CD4-positive, CD25-positive, alpha-beta regulatory T cell (primary cell): ENCODE results near the gene ACSL1. TPM values are rescaled to one million over a fixed set of nuclear protein-coding genes. Genes with fewer than 3 reads are reported as not detected.

Source experiments
- ATAC-seq, 2 donors: fragments of 150-1000 bp; cut with Tn5 transposase; one replicate each; pipeline ENCODE4 v1.10.0; 2021; ENCODE audit warnings: low read depth in 2 of 2, moderate number of reproducible peaks in 2 of 2, moderate library complexity in 1 of 2
- DNase-seq, 3 donors: peaks; one replicate each; pipeline versions ENCODE4 v3.0.0 to v3.0.0-alpha.2; 2012 to 2022; ENCODE audit warnings: mixed read lengths in 1 of 3
- H3K27ac ChIP-seq: one replicate; pipeline ENCODE4 v1.7.0; 2013; ENCODE audit warnings: mild to moderate bottlenecking, low read length; ENCODE audit not compliant: insufficient read depth, poor library complexity, severe bottlenecking
- H3K27me3 ChIP-seq: one replicate; pipeline ENCODE4 v1.7.0; 2013; ENCODE audit warnings: low read length; ENCODE audit not compliant: control insufficient read depth, insufficient read depth
- H3K36me3 ChIP-seq: one replicate; pipeline ENCODE4 v1.7.0; 2013; ENCODE audit warnings: mild to moderate bottlenecking, low read length, moderate library complexity; ENCODE audit not compliant: control insufficient read depth, insufficient read depth
- H3K4me1 ChIP-seq: 2 replicates; pipeline ENCODE4 v1.7.0; 2013; ENCODE audit warnings: mild to moderate bottlenecking, low read length; ENCODE audit not compliant: insufficient read depth, control insufficient read depth, poor library complexity, severe bottlenecking
- H3K4me3 ChIP-seq: one replicate; pipeline ENCODE4 v1.7.0; 2013; ENCODE audit warnings: low read depth, mild to moderate bottlenecking, low read length, moderate library complexity
- H3K9me3 ChIP-seq, 2 experiments: 1 replicate in 1 of 2; 2 replicates in 1 of 2; pipeline ENCODE4 v1.7.0; 2013; ENCODE audit warnings: low read length in 2 of 2, mild to moderate bottlenecking in 1 of 2, moderate library complexity in 1 of 2; ENCODE audit not compliant: control insufficient read depth in 2 of 2
- H3K27ac Mint-ChIP-seq, 3 donors: one replicate each; pipeline ENCODE4 v1.8.0; 2020 to 2022; ENCODE audit warnings: mild to moderate bottlenecking in 3 of 3, mixed read lengths in 3 of 3, moderate library complexity in 2 of 3
- H3K27me3 Mint-ChIP-seq: one replicate; pipeline ENCODE4 v1.8.0; 2022; ENCODE audit warnings: mild to moderate bottlenecking, mixed read lengths
- H3K36me3 Mint-ChIP-seq: one replicate; pipeline ENCODE4 v1.8.0; 2020; ENCODE audit warnings: mixed read lengths
- H3K4me1 Mint-ChIP-seq, 4 donors: one replicate each; pipeline ENCODE4 v1.8.0; 2020 to 2022; ENCODE audit warnings: mixed read lengths in 4 of 4, mild to moderate bottlenecking in 1 of 4
- H3K4me3 Mint-ChIP-seq, 4 donors: one replicate each; pipeline ENCODE4 v1.8.0; 2020 to 2022; ENCODE audit warnings: mild to moderate bottlenecking in 4 of 4, mixed read lengths in 4 of 4, moderate library complexity in 3 of 4
- H3K9me3 Mint-ChIP-seq, 7 donors: one replicate each; pipeline ENCODE4 v1.8.0; 2020 to 2022; ENCODE audit warnings: mixed read lengths in 7 of 7, mild to moderate bottlenecking in 3 of 7, moderate library complexity in 2 of 7
- polyA plus RNA-seq, 4 donors: library from polyadenylated mRNA; unstranded; fragments of 300-500 nt; fragmentation: Illumina TruSeq; gene quantifications; one replicate each; pipeline ENCODE4 v1.2.3, GENCODE V29; 2021
- total RNA-seq: library from RNA; stranded (reverse); gene quantifications from one replicate; pipeline ENCODE4 v1.2.3, GENCODE V29; 2022

The ACSL1 gene
- total and polyA plus RNA-seq, 5 donors from 2014 or later: 6.8 to 21.0 (median 9.4) TPM

- peaks cover 5 to 51% (median 14%) of the 10 kb centered on the region in 4 donors for H3K4me1 Mint-ChIP-seq
- H3K36me3 Mint-ChIP-seq: peaks cover 5% of the 10 kb centered on the region
- H3K9me3 ChIP-seq: no peaks in the 10 kb centered on the region
- ATAC-seq: no peak
- peaks cover 10% of the 10 kb centered on the region for H3K4me1 ChIP-seq
- H3K27ac ChIP-seq: no peak overlapping the region
- H3K4me3 Mint-ChIP-seq: peak overlapping the region in 1 of 4 donors; percentile 52
- H3K27me3 ChIP-seq: no peaks in the 10 kb centered on the region
- no peak overlapping the region for H3K4me3 ChIP-seq
- no peaks in the 10 kb centered on the region for H3K9me3 Mint-ChIP-seq
- H3K27me3 Mint-ChIP-seq: no peaks in the 10 kb centered on the region
- H3K27ac Mint-ChIP-seq: peak overlapping the region in 1 of 3 donors; percentile 6
- H3K36me3 ChIP-seq: no peaks in the 10 kb centered on the region
- DNase-seq: no peak
These were observed 96.9 kb downstream of the ACSL1 start for GRCh38 chr4:184728858-184729257.

- Mint-ChIP-seq H3K9me3 (no peaks in the 10 kb centered on the region), H3K4me1 (peaks cover 3 to 57% (median 12%) of the 10 kb centered on the region in 4 donors)
- H3K9me3 ChIP-seq: no peaks in the 10 kb centered on the region
These were observed 98.3 kb downstream of the ACSL1 start for GRCh38 chr4:184727430-184727829.

GRCh38 chr4:184722798-184723197, 103.0 kb downstream of the ACSL1 start:
- peaks cover 5 to 10% of the 10 kb centered on the region in 2 experiments for H3K9me3 ChIP-seq
- H3K4me3 ChIP-seq: no peak overlapping the region
- H3K27me3 ChIP-seq: no peaks in the 10 kb centered on the region
- peaks cover 4% of the 10 kb centered on the region for H3K36me3 ChIP-seq
- Mint-ChIP-seq H3K27me3 (no peaks in the 10 kb centered on the region), H3K4me3 (peak overlapping the region in 1 of 4 donors; percentile 54), H3K27ac (peak overlapping the region in 1 of 3 donors; percentile 11), H3K4me1 (peaks cover 3 to 41% (median 10%) of the 10 kb centered on the region in 4 donors), H3K36me3 (peaks cover 30% of the 10 kb centered on the region), H3K9me3 (peaks cover 0 to 20% (median 5%) of the 10 kb centered on the region in 7 donors)
- no peaks in the 10 kb centered on the region for H3K4me1 ChIP-seq
- ATAC-seq (no peak), DNase-seq (peak in 1 of 3 donors; percentile 18)
- no peak overlapping the region for H3K27ac ChIP-seq

More at GRCh38 chr4:184727430-184727829, 98.3 kb downstream of the ACSL1 start:
- Mint-ChIP-seq H3K4me3 (peak overlapping the region in 1 of 4 donors; percentile 59), H3K27me3 (no peaks in the 10 kb centered on the region), H3K27ac (no peak overlapping the region), H3K36me3 (peaks cover 10% of the 10 kb centered on the region)
- Histone ChIP-seq H3K27me3 (no peaks in the 10 kb centered on the region), H3K4me3 (no peak overlapping the region), H3K36me3 (no peaks in the 10 kb centered on the region), H3K4me1 (no peaks in the 10 kb centered on the region), H3K27ac (no peak overlapping the region)
- ATAC-seq (no peak), DNase-seq (no peak)

GRCh38 chr4:184721254-184721653, 104.5 kb downstream of the ACSL1 start:
- H3K36me3 Mint-ChIP-seq: peaks cover 37% of the 10 kb centered on the region

GRCh38 chr4:184719407-184719806, 106.4 kb downstream of the ACSL1 start:
- peaks cover 0 to 20% (median 5%) of the 10 kb centered on the region in 7 donors for H3K9me3 Mint-ChIP-seq
- Histone ChIP-seq H3K4me3 (no peak overlapping the region), H3K27me3 (no peaks in the 10 kb centered on the region), H3K9me3 (peaks cover 5 to 10% of the 10 kb centered on the region in 2 experiments), H3K27ac (no peak overlapping the region), H3K4me1 (no peaks in the 10 kb centered on the region), H3K36me3 (peaks cover 7% of the 10 kb centered on the region)
- DNase-seq (no peak), ATAC-seq (no peak)
- H3K27ac Mint-ChIP-seq: no peak overlapping the region
- H3K4me1 Mint-ChIP-seq: peaks cover 3 to 25% (median 9%) of the 10 kb centered on the region in 4 donors
- H3K36me3 Mint-ChIP-seq: peaks cover 34% of the 10 kb centered on the region
- no peak overlapping the region for H3K4me3 Mint-ChIP-seq
- H3K27me3 Mint-ChIP-seq: no peaks in the 10 kb centered on the region

More at GRCh38 chr4:184721254-184721653, 104.5 kb downstream of the ACSL1 start:
- Histone ChIP-seq H3K27ac (no peak overlapping the region), H3K27me3 (no peaks in the 10 kb centered on the region), H3K4me3 (no peak overlapping the region), H3K36me3 (peaks cover 4% of the 10 kb centered on the region), H3K4me1 (no peaks in the 10 kb centered on the region), H3K9me3 (peaks cover 5 to 10% of the 10 kb centered on the region in 2 experiments)
- H3K27me3 Mint-ChIP-seq: no peaks in the 10 kb centered on the region
- H3K4me3 Mint-ChIP-seq: no peak overlapping the region
- H3K27ac Mint-ChIP-seq: no peak overlapping the region
- peaks cover 3 to 38% (median 10%) of the 10 kb centered on the region in 4 donors for H3K4me1 Mint-ChIP-seq
- H3K9me3 Mint-ChIP-seq: peaks cover 0 to 20% (median 5%) of the 10 kb centered on the region in 7 donors
- DNase-seq: no peak
- no peak for ATAC-seq

GRCh38 chr4:184715526-184715925, 110.2 kb downstream of the ACSL1 start:
- H3K4me3 ChIP-seq: no peak overlapping the region
- peaks cover 3 to 17% (median 8%) of the 10 kb centered on the region in 4 donors for H3K4me1 Mint-ChIP-seq
- H3K4me3 Mint-ChIP-seq: no peak overlapping the region
- no peaks in the 10 kb centered on the region for H3K4me1 ChIP-seq
- no peaks in the 10 kb centered on the region for H3K9me3 ChIP-seq
- H3K36me3 Mint-ChIP-seq: peaks cover 25% of the 10 kb centered on the region
- H3K9me3 Mint-ChIP-seq: peaks cover 0 to 6% (median 3%) of the 10 kb centered on the region in 7 donors
- peak overlapping the region in 1 of 3 donors; percentile 49 for H3K27ac Mint-ChIP-seq
- H3K27me3 Mint-ChIP-seq: no peaks in the 10 kb centered on the region
- no peaks in the 10 kb centered on the region for H3K27me3 ChIP-seq
- H3K27ac ChIP-seq: no peak overlapping the region
- DNase-seq (no peak), ATAC-seq (no peak)
- H3K36me3 ChIP-seq: peaks cover 3% of the 10 kb centered on the region

- no peak for ATAC-seq
- H3K36me3 ChIP-seq: peaks cover 3% of the 10 kb centered on the region
- no peaks in the 10 kb centered on the region for H3K9me3 ChIP-seq
- Mint-ChIP-seq H3K4me1 (peaks cover 2 to 14% (median 6%) of the 10 kb centered on the region in 4 donors), H3K36me3 (peaks cover 22% of the 10 kb centered on the region), H3K9me3 (peaks cover 0 to 1% (median 0%) of the 10 kb centered on the region in 7 donors), H3K27me3 (no peaks in the 10 kb centered on the region), H3K4me3 (no peak overlapping the region), H3K27ac (no peak overlapping the region)
- H3K27ac ChIP-seq: no peak overlapping the region
- no peak for DNase-seq
- no peaks in the 10 kb centered on the region for H3K4me1 ChIP-seq
- no peaks in the 10 kb centered on the region for H3K27me3 ChIP-seq
- no peak overlapping the region for H3K4me3 ChIP-seq
These were observed 111.9 kb downstream of the ACSL1 start for GRCh38 chr4:184713887-184714286.

GRCh38 chr4:184712322-184712721, 113.4 kb downstream of the ACSL1 start:
- DNase-seq (no peak), ATAC-seq (no peak)
- H3K4me1 Mint-ChIP-seq: peaks cover 0 to 14% (median 5%) of the 10 kb centered on the region in 4 donors
- peak overlapping the region in 1 of 3 donors; percentile 11 for H3K27ac Mint-ChIP-seq
- H3K27ac ChIP-seq: no peak overlapping the region
- H3K9me3 ChIP-seq: no peaks in the 10 kb centered on the region
- no peaks in the 10 kb centered on the region for H3K27me3 Mint-ChIP-seq
- no peak overlapping the region for H3K4me3 Mint-ChIP-seq
- H3K36me3 Mint-ChIP-seq: peaks cover 11% of the 10 kb centered on the region
- H3K4me1 ChIP-seq: no peaks in the 10 kb centered on the region
- peaks cover 3% of the 10 kb centered on the region for H3K36me3 ChIP-seq
- H3K27me3 ChIP-seq: no peaks in the 10 kb centered on the region
- peaks cover 0 to 1% (median 0%) of the 10 kb centered on the region in 7 donors for H3K9me3 Mint-ChIP-seq
- no peak overlapping the region for H3K4me3 ChIP-seq
